K562 (cell line): ENCODE data around the gene GGT1. TPM values are rescaled to one million over a fixed set of nuclear protein-coding genes. Genes with fewer than 3 reads are reported as not detected.
"Not testable (repeated sequence)": the region's sequence is repeated elsewhere in the genome, so short reads cannot be mapped to it uniquely, and the experiment has no call there.

ENCODE experiments used
- ATAC-seq: fragments of 200-7000 bp; cut with Tn5 transposase; 3 replicates; pipeline ENCODE4 v1.9.1; 2020; ENCODE audit warnings: moderate library complexity
- BruUV-seq: library from RNA; stranded (reverse); fragments of 400-500 nt; replicated peaks from 2 replicates; lab custom pipeline; 2021; lab: Mats Ljungman, UMichigan
- CTCF ChIA-PET: fragments of 300-600 bp; formaldehyde crosslinking; extraction: SDS; loops from one replicate; lab custom pipeline; 2021; ENCODE audit warnings: low intra/inter-chr PET ratio; lab: Yijun Ruan, JAX
- POLR2A ChIA-PET: fragments of 300-600, 350-650 bp; sonication (Branson Sonifier 250); formaldehyde crosslinking; extraction: SDS; loops from one replicate; lab custom pipeline; 2021; ENCODE audit warnings: antibody characterized with exemption, inconsistent platforms; lab: Yijun Ruan, JAX
- DNase-seq, 4 experiments: peaks; one replicate each; pipeline versions ENCODE4 v3.0.0 to v3.0.0-alpha.2; 2011 to 2018; ENCODE audit warnings: low spot score in 3 of 4, mixed read lengths in 3 of 4; ENCODE audit errors: extremely low read depth in 1 of 4
- FAIRE-seq: peaks from 2 replicates; lab custom pipeline; 2011; peaks lifted over from hg19 to GRCh38; lab: Jason Lieb, UNC
- H2AFZ ChIP-seq: 2 replicates; pipeline ENCODE4 v1.6.0; 2011; ENCODE audit warnings: low read depth, low read length, control low read depth, inconsistent platforms
- H3K27ac ChIP-seq: fragments of 200-600 bp; 3 replicates; pipeline ENCODE4 v1.8.0; 2011; ENCODE audit warnings: low read depth, mild to moderate bottlenecking, control low read depth, inconsistent platforms, low read length, moderate library complexity, mixed read lengths; ENCODE audit errors: extremely low read depth
- H3K27me3 ChIP-seq, 2 experiments: fragments of 300-600 bp in 1 of 2; 2 replicates in 1 of 2; 3 replicates in 1 of 2; pipeline versions ENCODE4 v1.6.0 to v1.8.0; 2011; ENCODE audit warnings: inconsistent platforms in 2 of 2, low read length in 2 of 2, mild to moderate bottlenecking in 1 of 2, mixed read lengths in 1 of 2, moderate library complexity in 1 of 2; ENCODE audit not compliant: control insufficient read depth in 2 of 2, insufficient read depth in 2 of 2
- H3K36me3 ChIP-seq: fragments of 300-600 bp; 3 replicates; pipeline ENCODE4 v1.8.0; 2011; ENCODE audit warnings: mild to moderate bottlenecking, low read length, inconsistent platforms; ENCODE audit not compliant: control insufficient read depth, insufficient read depth
- H3K4me1 ChIP-seq, 2 experiments: fragments of 200-600 bp in 1 of 2; replicated peaks in 1 of 2; 2 replicates in 1 of 2; 3 replicates in 1 of 2; pipeline versions ENCODE4 v1.5.1 to v1.8.0; 2011; ENCODE audit warnings: inconsistent platforms in 2 of 2, low read length in 2 of 2, mild to moderate bottlenecking in 1 of 2, mixed read lengths in 1 of 2, moderate library complexity in 1 of 2; ENCODE audit not compliant: control insufficient read depth in 2 of 2, insufficient read depth in 2 of 2
- H3K4me2 ChIP-seq: 2 replicates; pipeline ENCODE4 v1.6.1; 2011; ENCODE audit warnings: low read length, control low read depth, inconsistent platforms, mixed read lengths; ENCODE audit not compliant: insufficient read depth
- H3K4me3 ChIP-seq: fragments of 200-600 bp; sonication (generic), shearing (Covaris generic); 2 replicates; pipeline ENCODE4 v1.5.1; 2016; ENCODE audit warnings: control low read depth, inconsistent platforms
- H3K79me2 ChIP-seq: fragments of 200-600 bp; 3 replicates; pipeline ENCODE4 v1.8.0; 2011; ENCODE audit warnings: low read length, inconsistent platforms; ENCODE audit not compliant: control insufficient read depth, insufficient read depth
- H3K9ac ChIP-seq, 2 experiments: 2 replicates each; pipeline versions ENCODE4 v1.6.0 to v1.6.1; 2011; ENCODE audit warnings: low read depth in 2 of 2, low read length in 2 of 2, control low read depth in 1 of 2, inconsistent platforms in 1 of 2, mild to moderate bottlenecking in 1 of 2, mixed read lengths in 1 of 2; ENCODE audit not compliant: insufficient read depth in 1 of 2
- H3K9me1 ChIP-seq: one replicate; pipeline ENCODE4 v1.6.0; 2011; ENCODE audit warnings: inconsistent platforms, mild to moderate bottlenecking, low read length, moderate library complexity; ENCODE audit not compliant: control insufficient read depth, insufficient read depth
- H3K9me3 ChIP-seq: replicated peaks from 2 replicates; pipeline ENCODE4 v1.5.1; 2011; ENCODE audit warnings: low read depth, low read length, inconsistent platforms; ENCODE audit not compliant: control insufficient read depth, insufficient read depth
- H4K20me1 ChIP-seq: replicated peaks from 2 replicates; pipeline ENCODE4 v1.6.1; 2011; ENCODE audit warnings: low read length, inconsistent platforms, mixed read lengths; ENCODE audit not compliant: control insufficient read depth, insufficient read depth
- WGBS: fragments of 100-300 bp; shearing (Covaris generic); methylation state at CpG from one replicate; pipeline ENCODE4 v1.1.6; 2016; ENCODE audit warnings: low coverage, mixed read lengths; ENCODE audit not compliant: insufficient coverage; ENCODE audit errors: missing lambda C conversion rate; 5-methylcytosine and 5-hydroxymethylcytosine counted together
- in situ Hi-C: fragments of 300-500 bp; cut with MboI; formaldehyde crosslinking; loops from 4 replicates; pipeline ENCODE4 v1.15.0; 2018; ENCODE audit warnings: inconsistent platforms, mixed read lengths
- intact Hi-C: fragments of 100-400 bp; cut with micrococcal nuclease; formaldehyde crosslinking; loops from 2 replicates; pipeline ENCODE4 v1.14.2; 2022
- polyA plus RNA-seq, 8 experiments: library from polyadenylated mRNA; depleted of rRNA in 4 of 8; stranded (reverse) in 5 of 8; unstranded in 3 of 8; fragments of >200 nt; fragmentation: Nextera tagmentation in 2 of 8; fragmentation: Illumina TruSeq in 1 of 8; extraction: Ambion mirVana in 2 of 8; extraction: Trizol in 1 of 8; gene quantifications; 2 replicates each; pipeline versions ENCODE4 v1.2.1 to v1.2.3, GENCODE V29; 2011 to 2014; ENCODE audit warnings: inconsistent platforms in 1 of 8, missing spikeins in 1 of 8
- total RNA-seq, 7 experiments: library from RNA; depleted of rRNA in 6 of 7; stranded (reverse); fragments of >200 nt in 6 of 7; fragmentation: Illumina TruSeq in 2 of 7; extraction: Trizol in 2 of 7; gene quantifications; 2 replicates each; pipeline versions ENCODE4 v1.2.1 to v1.2.3, GENCODE V29; 2011 to 2021; ENCODE audit warnings: low replicate concordance in 1 of 7

The GGT1 gene
- total and polyA plus RNA-seq, 9 of the 15 experiments (the other 6 are each of a cell fraction or from before 2014, with no cell fraction given): 0.46 to 11.8 (median 6.9) TPM

- FAIRE-seq, CTCF ChIA-PET, DNase-seq, H3K36me3 ChIP-seq, H2AFZ ChIP-seq, H3K9ac ChIP-seq, H3K9me1 ChIP-seq, BruUV-seq, H3K4me2 ChIP-seq, H3K27me3 ChIP-seq, H3K4me1 ChIP-seq, H3K27ac ChIP-seq, POLR2A ChIA-PET, H4K20me1 ChIP-seq, ATAC-seq, H3K4me3 ChIP-seq, H3K9me3 ChIP-seq, H3K79me2 ChIP-seq: not testable (repeated sequence)
- no CpG with 5 or more reads among the region's 10 CpGs for WGBS
- intact Hi-C loops: loop anchor here (10.0 kb wide), 1 partner anchor 87 kb away; no protein-coding TSS in a partner anchor
- in situ Hi-C loops: loop anchor here (25.0 kb wide), 1 partner anchor 369 kb away; no protein-coding TSS in a partner anchor
These were observed 64.9 kb downstream of the GGT1 start for GRCh38 chr22:24667904-24668303.

- H3K4me1 ChIP-seq, FAIRE-seq, CTCF ChIA-PET, intact Hi-C loops, POLR2A ChIA-PET, H3K27ac ChIP-seq, H3K4me3 ChIP-seq, H3K9ac ChIP-seq, H3K9me1 ChIP-seq, H3K79me2 ChIP-seq, H3K36me3 ChIP-seq, H3K27me3 ChIP-seq, ATAC-seq, H4K20me1 ChIP-seq, DNase-seq, H3K9me3 ChIP-seq, H3K4me2 ChIP-seq, H2AFZ ChIP-seq, BruUV-seq: not testable (repeated sequence)
- 50% methylated on average over 1 of the region's 2 CpGs for WGBS
- in situ Hi-C loops: loop anchor here (5.0 to 25.0 kb wide), 3 partner anchors 365 to 1330 kb away; no protein-coding TSS in a partner anchor
These were observed 69.5 kb downstream of the GGT1 start for GRCh38 chr22:24672532-24672931.

Other genes with a start within 250 kb of the GGT1 start
- 0.61 and 2.1 TPM in 2 replicates for gene ADORA2A, start 175.6 kb upstream of the GGT1 start, total RNA-seq (2014; rRNA removed)
- 0.15 and 0.29 TPM in 2 replicates for gene ADORA2A, start 175.6 kb upstream of the GGT1 start, total RNA-seq (2014; rRNA removed; fragmentation: Illumina TruSeq; extraction: Trizol)
- gene ADORA2A, start 175.6 kb upstream of the GGT1 start, total RNA-seq (2015; rRNA removed; fragmentation: Illumina TruSeq; extraction: Trizol): 0.53 and 0.80 TPM in 2 replicates
- gene ADORA2A, start 175.6 kb upstream of the GGT1 start, total RNA-seq (2021): 0.66 and 0.98 TPM in 2 replicates
- gene ADORA2A, start 175.6 kb upstream of the GGT1 start, polyA plus RNA-seq (2011; rRNA removed): 0.49 and 1.2 TPM in 2 replicates
- gene ADORA2A, start 175.6 kb upstream of the GGT1 start, polyA plus RNA-seq (2014; fragmentation: Illumina TruSeq; extraction: Trizol): 0.58 and 0.65 TPM in 2 replicates
- not detected for gene ADORA2A, start 175.6 kb upstream of the GGT1 start, polyA plus RNA-seq (2014; fragmentation: Nextera tagmentation; extraction: Ambion mirVana)
- 0.54 and 1.2 TPM in 2 replicates for gene ADORA2A, start 175.6 kb upstream of the GGT1 start, polyA plus RNA-seq (2014; rRNA removed)
- gene UPB1, start 107.9 kb upstream of the GGT1 start, total RNA-seq (2014; rRNA removed): 0.69 TPM in 1 of 2 replicates, not detected in the other
- not detected in 2 replicates for gene UPB1, start 107.9 kb upstream of the GGT1 start, total RNA-seq (2014; rRNA removed; fragmentation: Illumina TruSeq; extraction: Trizol)
- gene UPB1, start 107.9 kb upstream of the GGT1 start, total RNA-seq (2015; rRNA removed; fragmentation: Illumina TruSeq; extraction: Trizol): 0.11 TPM in 1 of 2 replicates, not detected in the other
- gene UPB1, start 107.9 kb upstream of the GGT1 start, total RNA-seq (2021): 0.07 TPM in 1 of 2 replicates, not detected in the other
- gene UPB1, start 107.9 kb upstream of the GGT1 start, polyA plus RNA-seq (2011; rRNA removed): 0.04 TPM in 1 of 2 replicates, not detected in the other
- not detected in 2 replicates for gene UPB1, start 107.9 kb upstream of the GGT1 start, polyA plus RNA-seq (2014; fragmentation: Illumina TruSeq; extraction: Trizol)
- under 1 TPM in 1 of 2 experiments, not detected in 1; 0.06 TPM for gene UPB1, start 107.9 kb upstream of the GGT1 start, polyA plus RNA-seq (2014; fragmentation: Nextera tagmentation; extraction: Ambion mirVana)
- not detected in 2 replicates for gene UPB1, start 107.9 kb upstream of the GGT1 start, polyA plus RNA-seq (2014; rRNA removed)
- 51.8 and 85.3 TPM in 2 replicates for gene GUCD1, start 48.1 kb upstream of the GGT1 start, total RNA-seq (2014; rRNA removed)
- 45.4 and 47.2 TPM in 2 replicates for gene GUCD1, start 48.1 kb upstream of the GGT1 start, total RNA-seq (2014; rRNA removed; fragmentation: Illumina TruSeq; extraction: Trizol)
- gene GUCD1, start 48.1 kb upstream of the GGT1 start, total RNA-seq (2015; rRNA removed; fragmentation: Illumina TruSeq; extraction: Trizol): 51.0 and 52.7 TPM in 2 replicates
- gene GUCD1, start 48.1 kb upstream of the GGT1 start, total RNA-seq (2021): 67.8 and 69.2 TPM in 2 replicates
- 60.4 and 68.9 TPM in 2 replicates for gene GUCD1, start 48.1 kb upstream of the GGT1 start, polyA plus RNA-seq (2011; rRNA removed)
- gene GUCD1, start 48.1 kb upstream of the GGT1 start, polyA plus RNA-seq (2014; fragmentation: Illumina TruSeq; extraction: Trizol): 50.3 and 58.1 TPM in 2 replicates
- gene GUCD1, start 48.1 kb upstream of the GGT1 start, polyA plus RNA-seq (2014; fragmentation: Nextera tagmentation; extraction: Ambion mirVana): 10 to 100 TPM; 31.5 to 48.8 TPM
- 45.3 and 48.9 TPM in 2 replicates for gene GUCD1, start 48.1 kb upstream of the GGT1 start, polyA plus RNA-seq (2014; rRNA removed)
- 234 and 278 TPM in 2 replicates for gene SNRPD3, start 47.2 kb upstream of the GGT1 start, total RNA-seq (2014; rRNA removed)
- gene SNRPD3, start 47.2 kb upstream of the GGT1 start, total RNA-seq (2014; rRNA removed; fragmentation: Illumina TruSeq; extraction: Trizol): 274 and 289 TPM in 2 replicates
- 266 and 281 TPM in 2 replicates for gene SNRPD3, start 47.2 kb upstream of the GGT1 start, total RNA-seq (2015; rRNA removed; fragmentation: Illumina TruSeq; extraction: Trizol)
- gene SNRPD3, start 47.2 kb upstream of the GGT1 start, total RNA-seq (2021): 131 and 132 TPM in 2 replicates
- 120 and 151 TPM in 2 replicates for gene SNRPD3, start 47.2 kb upstream of the GGT1 start, polyA plus RNA-seq (2011; rRNA removed)
- 271 and 366 TPM in 2 replicates for gene SNRPD3, start 47.2 kb upstream of the GGT1 start, polyA plus RNA-seq (2014; fragmentation: Illumina TruSeq; extraction: Trizol)
- 100 to 1,000 TPM; 274 to 281 TPM for gene SNRPD3, start 47.2 kb upstream of the GGT1 start, polyA plus RNA-seq (2014; fragmentation: Nextera tagmentation; extraction: Ambion mirVana)
- 236 and 249 TPM in 2 replicates for gene SNRPD3, start 47.2 kb upstream of the GGT1 start, polyA plus RNA-seq (2014; rRNA removed)
- 1.8 and 1.9 TPM in 2 replicates for gene LRRC75B, start 10.1 kb upstream of the GGT1 start, total RNA-seq (2014; rRNA removed)
- 0.29 and 0.44 TPM in 2 replicates for gene LRRC75B, start 10.1 kb upstream of the GGT1 start, total RNA-seq (2014; rRNA removed; fragmentation: Illumina TruSeq; extraction: Trizol)
- gene LRRC75B, start 10.1 kb upstream of the GGT1 start, total RNA-seq (2015; rRNA removed; fragmentation: Illumina TruSeq; extraction: Trizol): 0.45 and 0.51 TPM in 2 replicates
- 1.1 and 1.4 TPM in 2 replicates for gene LRRC75B, start 10.1 kb upstream of the GGT1 start, total RNA-seq (2021)
- 2.2 and 2.8 TPM in 2 replicates for gene LRRC75B, start 10.1 kb upstream of the GGT1 start, polyA plus RNA-seq (2011; rRNA removed)
- 0.62 and 0.84 TPM in 2 replicates for gene LRRC75B, start 10.1 kb upstream of the GGT1 start, polyA plus RNA-seq (2014; fragmentation: Illumina TruSeq; extraction: Trizol)
- gene LRRC75B, start 10.1 kb upstream of the GGT1 start, polyA plus RNA-seq (2014; fragmentation: Nextera tagmentation; extraction: Ambion mirVana): under 1 TPM in 1 of 2 experiments, not detected in 1; 0.10 TPM
- 1.7 and 2.8 TPM in 2 replicates for gene LRRC75B, start 10.1 kb upstream of the GGT1 start, polyA plus RNA-seq (2014; rRNA removed)
- 0.04 TPM in 1 of 2 replicates, not detected in the other for gene PIWIL3, start 171.5 kb downstream of the GGT1 start, total RNA-seq (2014; rRNA removed)
- gene PIWIL3, start 171.5 kb downstream of the GGT1 start, total RNA-seq (2014; rRNA removed; fragmentation: Illumina TruSeq; extraction: Trizol): 0.10 TPM in 1 of 2 replicates, not detected in the other
- gene PIWIL3, start 171.5 kb downstream of the GGT1 start, total RNA-seq (2015; rRNA removed; fragmentation: Illumina TruSeq; extraction: Trizol): 0.04 TPM in 1 of 2 replicates, not detected in the other
- not detected in 2 replicates for gene PIWIL3, start 171.5 kb downstream of the GGT1 start, total RNA-seq (2021)
- 0.03 and 0.04 TPM in 2 replicates for gene PIWIL3, start 171.5 kb downstream of the GGT1 start, polyA plus RNA-seq (2011; rRNA removed)
- 0.04 and 0.06 TPM in 2 replicates for gene PIWIL3, start 171.5 kb downstream of the GGT1 start, polyA plus RNA-seq (2014; fragmentation: Illumina TruSeq; extraction: Trizol)
- not detected for gene PIWIL3, start 171.5 kb downstream of the GGT1 start, polyA plus RNA-seq (2014; fragmentation: Nextera tagmentation; extraction: Ambion mirVana)
- 0.12 TPM in 1 of 2 replicates, not detected in the other for gene PIWIL3, start 171.5 kb downstream of the GGT1 start, polyA plus RNA-seq (2014; rRNA removed)
- not detected in 2 replicates for gene SGSM1, start 203.0 kb downstream of the GGT1 start, total RNA-seq (2014; rRNA removed)
- not detected in 2 replicates for gene SGSM1, start 203.0 kb downstream of the GGT1 start, total RNA-seq (2014; rRNA removed; fragmentation: Illumina TruSeq; extraction: Trizol)
- not detected in 2 replicates for gene SGSM1, start 203.0 kb downstream of the GGT1 start, total RNA-seq (2015; rRNA removed; fragmentation: Illumina TruSeq; extraction: Trizol)
- not detected in 2 replicates for gene SGSM1, start 203.0 kb downstream of the GGT1 start, total RNA-seq (2021)
- 0.01 TPM in 1 of 2 replicates, not detected in the other for gene SGSM1, start 203.0 kb downstream of the GGT1 start, polyA plus RNA-seq (2011; rRNA removed)
- not detected in 2 replicates for gene SGSM1, start 203.0 kb downstream of the GGT1 start, polyA plus RNA-seq (2014; fragmentation: Illumina TruSeq; extraction: Trizol)
- gene SGSM1, start 203.0 kb downstream of the GGT1 start, polyA plus RNA-seq (2014; fragmentation: Nextera tagmentation; extraction: Ambion mirVana): not detected
- gene SGSM1, start 203.0 kb downstream of the GGT1 start, polyA plus RNA-seq (2014; rRNA removed): not detected in 2 replicates